Fibroblast of upper back skin (primary cell): ENCODE data around the gene UGGT1.
"Not testable (repeated sequence)": the region's sequence is repeated elsewhere in the genome, so short reads cannot be mapped to it uniquely, and the experiment has no call there.

Experiments
- DNase-seq: peaks from one replicate; pipeline ENCODE4 v3.0.0-alpha.2; 2013

The UGGT1 gene

DNA sequence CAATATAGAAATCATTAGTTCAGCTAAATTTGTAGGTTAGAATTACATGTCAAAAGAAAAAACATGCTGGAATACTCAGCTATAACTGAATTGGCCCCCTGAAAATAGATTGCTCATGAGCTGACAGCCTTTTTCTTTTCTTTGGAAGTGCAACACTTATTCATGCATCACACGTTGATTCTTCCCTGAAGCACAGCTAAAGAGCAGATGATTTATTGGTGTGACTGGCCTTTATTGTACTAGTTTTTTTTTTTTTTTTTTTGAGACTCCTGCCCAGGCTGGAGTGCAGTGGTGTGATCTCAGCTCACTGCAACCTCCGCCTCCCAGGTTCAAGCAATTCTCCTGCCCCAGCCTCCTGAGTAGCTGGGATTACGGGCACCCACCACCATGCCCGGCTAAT, 83.1 kb downstream of the UGGT1 start:
- DNase-seq, result not testable (repeated sequence)

DNA sequence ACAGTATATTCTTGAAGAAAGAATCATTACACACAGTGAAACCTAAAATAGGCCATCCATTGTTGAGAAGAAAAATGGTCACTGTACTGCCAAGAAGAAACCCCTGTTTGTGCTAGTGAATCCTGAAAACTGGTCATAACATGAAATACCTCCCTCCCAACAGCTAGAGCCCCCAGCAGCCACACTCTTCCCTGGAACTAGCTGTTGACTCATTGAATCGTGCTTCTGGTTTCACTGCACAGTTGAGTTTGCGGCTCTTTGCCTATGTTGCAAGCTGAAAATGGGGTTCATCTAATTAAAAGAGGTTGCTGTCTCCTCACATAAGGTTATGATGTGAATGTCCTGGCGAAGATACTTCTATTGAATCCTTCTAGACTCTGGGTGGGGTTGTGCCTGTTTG, 86.3 kb downstream of the UGGT1 start:
- no peak for DNase-seq

DNA sequence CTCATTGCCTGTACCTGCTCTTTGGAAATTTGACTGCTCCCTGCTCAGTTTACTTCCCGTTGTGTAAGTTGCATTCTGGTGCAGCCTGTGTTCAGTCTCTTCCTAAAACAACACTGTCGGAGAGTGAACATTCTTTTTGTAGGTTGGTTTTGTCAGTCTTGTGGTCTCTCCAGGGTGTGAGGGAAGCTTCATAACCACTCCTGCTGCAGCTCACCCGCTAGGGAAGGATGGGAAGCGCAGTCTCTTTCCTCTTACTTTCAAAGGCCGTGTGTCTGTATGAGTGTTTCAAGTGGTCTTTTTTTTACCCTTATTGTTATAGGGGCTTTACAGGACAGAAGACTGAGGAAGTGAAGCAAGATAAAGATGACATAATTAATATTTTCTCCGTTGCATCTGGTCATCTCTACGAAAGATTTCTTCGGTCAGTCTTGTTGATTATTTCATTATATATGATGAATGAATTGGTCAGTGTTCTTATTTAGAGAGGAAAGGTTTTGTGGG, 87.2 kb downstream of the UGGT1 start:
- no peak for DNase-seq

DNA sequence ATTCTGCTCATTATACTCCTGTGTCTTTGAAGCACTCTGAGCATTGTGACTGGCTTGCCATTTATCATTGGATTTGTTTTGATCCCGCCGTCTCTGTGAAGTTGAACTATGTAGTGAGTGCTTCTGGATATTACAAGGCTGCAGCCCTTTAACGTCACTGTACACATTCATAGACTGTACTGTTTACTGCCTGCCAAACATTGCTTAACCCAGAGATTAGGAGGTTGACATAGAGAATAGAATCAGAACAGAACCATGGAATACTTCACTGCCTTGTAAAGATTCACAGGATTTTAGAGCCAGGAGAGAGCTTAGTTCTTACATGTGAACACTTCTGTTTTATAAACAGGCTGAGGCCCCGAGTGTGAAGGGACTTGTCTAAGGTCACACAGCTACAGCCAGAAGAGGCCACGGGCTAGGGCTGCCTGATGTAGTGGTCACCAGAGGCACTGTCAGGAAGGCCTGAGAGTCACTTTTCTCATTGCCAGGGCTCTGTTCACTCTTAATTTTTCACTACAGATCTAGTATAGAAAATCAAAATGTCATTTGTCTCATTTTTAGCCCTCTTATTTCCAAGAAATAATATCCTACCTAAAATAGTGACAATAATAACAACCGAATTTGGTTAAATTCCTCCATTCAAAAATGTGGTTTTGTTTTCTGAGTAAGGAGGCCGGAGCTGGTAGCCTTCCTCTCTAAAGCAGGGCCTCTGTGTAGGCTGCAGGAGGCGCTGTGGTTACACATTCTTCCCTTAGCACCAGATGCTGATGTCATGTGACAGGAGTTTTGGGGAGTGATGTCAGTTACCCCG, 87.9 kb downstream of the UGGT1 start:
- DNase-seq, result peak; percentile 62

GRCh38 chr2:128179461-128179755, 88.4 kb downstream of the UGGT1 start:
- no peak for DNase-seq

- peak; percentile 6 for DNase-seq
These were observed 89.0 kb downstream of the UGGT1 start for GRCh38 chr2:128180031-128180430.

DNA sequence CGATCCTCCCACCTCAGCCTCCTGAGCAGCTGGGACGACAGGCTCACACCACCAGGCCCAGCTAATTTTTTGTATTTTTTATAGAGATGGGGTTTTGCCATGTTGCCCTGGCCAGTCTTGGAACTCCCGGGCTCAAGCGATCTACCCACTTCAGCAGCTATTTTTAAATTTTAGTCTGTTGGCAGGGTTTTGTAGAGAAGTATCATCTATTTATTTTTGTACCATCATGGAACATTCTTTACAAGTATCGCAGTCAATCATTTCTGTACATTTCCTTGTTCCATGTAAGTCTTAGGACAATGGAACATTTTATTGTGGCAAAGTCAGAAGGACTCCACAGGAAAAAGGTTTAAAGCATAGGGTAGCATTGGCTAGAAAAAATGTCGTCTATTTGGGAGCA, 94.6 kb downstream of the UGGT1 start:
- DNase-seq, result no peak

DNA sequence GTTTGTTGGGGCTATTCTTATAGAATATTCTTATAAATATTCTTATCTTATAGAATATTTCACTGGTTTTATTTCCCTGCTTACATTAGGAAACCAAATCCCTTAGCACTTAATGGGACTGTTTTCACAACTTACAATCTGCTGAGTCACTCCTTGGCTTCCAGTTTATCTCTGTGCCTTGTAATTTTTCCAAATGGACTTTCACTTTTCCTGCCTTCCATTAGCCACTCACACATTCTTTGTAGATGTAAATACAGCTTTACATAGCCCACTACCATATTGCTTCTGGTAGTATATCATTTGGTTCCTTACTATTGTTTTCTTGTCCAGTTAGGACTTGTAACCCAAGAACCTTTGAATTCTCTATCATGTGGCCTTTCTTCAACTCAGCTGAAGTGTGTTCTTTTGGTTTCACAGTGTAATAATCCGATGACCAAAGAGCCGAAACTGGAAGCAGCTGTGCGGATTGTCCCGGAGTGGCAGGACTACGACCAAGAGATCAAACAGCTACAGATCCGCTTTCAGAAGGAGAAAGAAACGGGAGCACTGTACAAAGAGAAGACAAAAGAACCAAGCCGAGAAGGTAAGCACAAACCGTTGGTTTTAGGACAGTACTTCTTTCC, 96.1 kb downstream of the UGGT1 start:
- DNase-seq, result peak; percentile 74

GRCh38 chr2:128195435-128195984, 104.5 kb downstream of the UGGT1 start:
- no peak for DNase-seq

DNA sequence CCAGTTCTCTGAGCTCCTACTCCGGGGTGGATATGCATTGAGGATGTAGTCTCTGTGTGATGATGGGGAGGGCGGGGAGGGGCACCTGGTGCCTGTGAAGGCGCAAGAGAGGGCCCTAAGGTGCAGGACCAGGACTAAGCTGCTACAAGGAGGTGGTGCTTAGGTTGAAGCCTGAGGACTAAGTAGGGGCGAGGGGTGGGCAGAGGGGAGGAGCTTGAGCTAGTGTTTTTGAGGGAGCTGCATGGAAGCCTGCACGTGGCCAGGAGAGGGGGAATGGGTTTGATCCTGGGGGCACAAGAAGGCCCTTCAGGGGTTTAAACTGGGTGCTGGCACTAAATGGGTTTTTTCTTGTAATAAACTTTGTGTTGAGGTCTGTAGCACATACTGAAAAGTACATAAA, 105.0 kb downstream of the UGGT1 start:
- no peak for DNase-seq

DNA sequence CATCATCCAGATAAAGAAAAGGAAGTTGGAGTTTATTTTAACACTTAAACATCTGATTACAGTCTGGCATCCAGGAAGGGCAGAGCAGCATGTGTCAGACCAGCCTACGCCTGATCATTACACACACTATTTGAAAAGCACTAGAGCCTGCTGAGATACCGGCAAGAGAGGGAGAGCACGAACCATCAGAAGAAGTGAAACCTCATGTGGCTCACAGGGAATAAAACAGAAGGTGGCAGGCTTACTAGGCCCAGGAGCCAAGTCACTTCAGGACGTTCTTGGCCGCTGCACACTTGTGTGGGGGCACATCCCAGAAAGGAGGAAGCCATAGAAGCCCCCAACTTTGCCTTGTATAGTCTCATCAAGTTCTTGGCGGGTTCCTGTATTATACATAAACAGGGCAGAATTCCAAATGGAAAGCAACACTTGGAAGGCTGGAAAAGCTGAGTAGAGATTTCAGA, 105.5 kb downstream of the UGGT1 start:
- DNase-seq, result no peak

- no peak for DNase-seq
These were observed 106.1 kb downstream of the UGGT1 start for GRCh38 chr2:128197059-128197458.

GRCh38 chr2:128198656-128199055, 107.7 kb downstream of the UGGT1 start:
- DNase-seq, result no peak

GRCh38 chr2:128199141-128199540, 108.1 kb downstream of the UGGT1 start:
- DNase-seq, result no peak

DNA sequence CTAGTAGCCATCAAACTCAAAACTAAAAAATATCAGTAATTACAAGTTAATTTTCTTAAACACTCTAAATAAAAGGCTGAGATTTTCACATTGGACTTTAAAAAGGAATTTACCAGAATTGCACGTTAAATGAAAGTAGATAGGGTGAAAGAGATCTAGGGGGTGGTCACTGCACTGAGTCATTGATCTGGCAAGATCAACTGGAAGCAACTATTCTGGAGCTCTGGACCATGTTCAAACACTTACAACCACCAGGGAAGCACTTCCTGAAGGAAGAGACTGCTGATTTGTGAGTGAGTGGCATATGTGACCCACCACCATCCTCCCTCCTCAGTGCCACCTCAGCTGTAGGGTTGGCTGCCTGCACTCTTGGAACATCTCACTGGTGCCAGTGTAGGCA, 111.8 kb downstream of the UGGT1 start:
- peak; percentile 14 for DNase-seq

GRCh38 chr2:128206245-128206644, 115.2 kb downstream of the UGGT1 start:
- DNase-seq, result no peak

GRCh38 chr2:128208023-128208422, 117.0 kb downstream of the UGGT1 start:
- DNase-seq, result no peak

GRCh38 chr2:128208631-128209324, 117.8 kb downstream of the UGGT1 start:
- DNase-seq, result not testable (repeated sequence)

GRCh38 chr2:128214251-128214650, 123.3 kb downstream of the UGGT1 start:
- no peak for DNase-seq

- DNase-seq, result no peak
These were observed 124.0 kb downstream of the UGGT1 start for GRCh38 chr2:128214866-128215460.

DNA sequence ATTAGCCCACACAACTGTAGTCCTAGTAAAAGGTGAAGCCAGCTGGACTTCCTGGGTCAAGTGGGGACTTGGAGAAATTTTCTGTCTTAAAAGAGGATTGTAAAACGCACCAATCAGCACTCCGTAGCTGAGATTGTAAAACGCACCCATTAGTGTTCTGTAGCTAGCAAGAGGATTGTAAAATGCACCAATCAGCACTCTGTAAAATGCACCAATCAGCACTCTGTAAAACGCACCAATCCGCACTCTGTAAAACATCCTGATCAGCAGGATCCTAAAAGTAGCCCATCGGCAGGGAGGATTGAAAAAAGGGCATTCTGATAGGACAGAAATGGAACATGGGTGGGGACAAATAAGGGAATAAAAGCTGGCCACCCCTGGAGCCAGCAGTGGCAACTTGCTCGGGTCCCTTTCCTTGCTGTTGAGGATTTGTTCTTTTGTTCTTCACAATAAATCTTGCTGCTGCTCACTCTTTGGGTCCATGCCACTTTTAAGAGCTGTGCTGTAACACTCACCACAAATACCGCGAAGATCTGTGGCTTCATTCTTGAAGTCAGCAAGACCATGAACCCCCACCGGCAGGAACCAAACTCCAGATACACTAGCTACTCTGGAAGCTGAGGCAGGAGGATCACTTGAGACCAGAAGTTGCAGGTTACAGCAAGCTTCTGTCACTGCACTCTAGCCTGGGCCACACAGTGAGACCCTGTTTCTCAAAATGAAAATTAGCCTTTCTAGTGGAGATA, 125.1 kb downstream of the UGGT1 start:
- peak; percentile 34 for DNase-seq

DNA sequence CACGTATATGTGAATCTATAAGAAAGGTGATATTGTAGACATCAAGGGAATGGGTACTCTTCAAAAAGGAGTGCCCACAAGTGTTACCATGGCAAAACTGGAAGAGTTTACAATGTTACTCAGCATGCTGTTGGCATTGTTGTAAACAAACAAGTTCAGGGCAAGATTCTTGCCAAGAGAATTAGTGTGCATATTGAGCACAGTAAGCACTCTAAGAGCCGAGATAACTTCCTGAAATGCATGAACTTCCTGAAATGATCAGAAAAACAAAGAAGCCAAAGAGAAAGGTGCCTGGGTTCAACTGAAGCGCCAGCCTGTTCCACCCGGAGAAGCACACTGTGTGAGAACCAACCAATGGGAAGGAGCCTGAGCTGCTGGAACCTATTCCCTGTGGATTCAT, 126.7 kb downstream of the UGGT1 start:
- DNase-seq, result no peak
